GM23248 (cell line): ENCODE measurements around the gene INPP4A. TPM values are rescaled to one million over a fixed set of nuclear protein-coding genes. Genes with fewer than 3 reads are reported as not detected.

ENCODE experiments used
- DNase-seq: peaks from one replicate; pipeline ENCODE4 v3.0.0-alpha.2; 2015
- H2AFZ ChIP-seq: fragments of 200-600 bp; sonication (generic); 2 replicates; pipeline ENCODE4 v1.6.1; 2016; ENCODE audit warnings: antibody characterized with exemption
- H3F3A ChIP-seq: fragments of 200-600 bp; sonication (generic); 2 replicates; pipeline ENCODE4 v1.6.1; 2016; ENCODE audit warnings: mild to moderate bottlenecking, antibody characterized with exemption, mixed run types; ENCODE audit not compliant: insufficient read depth
- H3K27ac ChIP-seq: fragments of 200-600 bp; sonication (generic); 2 replicates; pipeline ENCODE4 v1.5.1; 2016; ENCODE audit warnings: mild to moderate bottlenecking
- H3K27me3 ChIP-seq: fragments of 200-600 bp; sonication (generic); replicated peaks from 2 replicates; pipeline ENCODE4 v1.6.1; 2016; ENCODE audit warnings: mild to moderate bottlenecking; ENCODE audit not compliant: insufficient read depth
- H3K36me3 ChIP-seq: fragments of 200-600 bp; sonication (generic); 2 replicates; pipeline ENCODE4 v1.6.1; 2016; ENCODE audit warnings: low read depth, mild to moderate bottlenecking
- H3K4me1 ChIP-seq: fragments of 200-600 bp; sonication (generic); 2 replicates; pipeline ENCODE4 v1.6.1; 2016; ENCODE audit warnings: mild to moderate bottlenecking; ENCODE audit not compliant: insufficient read depth
- H3K4me2 ChIP-seq: fragments of 200-600 bp; sonication (generic); one replicate; pipeline ENCODE4 v1.6.1; 2016; ENCODE audit warnings: mild to moderate bottlenecking; ENCODE audit not compliant: unreplicated experiment
- H3K4me3 ChIP-seq: fragments of 200-600 bp; sonication (generic); 2 replicates; pipeline ENCODE4 v1.5.1; 2016; ENCODE audit warnings: mild to moderate bottlenecking
- H3K79me2 ChIP-seq: fragments of 200-600 bp; sonication (generic); 2 replicates; pipeline ENCODE4 v1.6.1; 2016; ENCODE audit warnings: mild to moderate bottlenecking; ENCODE audit not compliant: insufficient read depth
- H3K9ac ChIP-seq: fragments of 200-600 bp; sonication (generic); 2 replicates; pipeline ENCODE4 v1.6.1; 2016; ENCODE audit warnings: mild to moderate bottlenecking
- H3K9me2 ChIP-seq: fragments of 200-600 bp; sonication (generic); 2 replicates; pipeline ENCODE4 v1.6.1; 2016; ENCODE audit warnings: mixed run types, mild to moderate bottlenecking, moderate library complexity; ENCODE audit not compliant: insufficient read depth
- H3K9me3 ChIP-seq: fragments of 200-600 bp; sonication (generic); one replicate; pipeline ENCODE4 v1.6.1; 2017; ENCODE audit warnings: low read depth
- H4K20me1 ChIP-seq: fragments of 200-600 bp; sonication (generic); 2 replicates; pipeline ENCODE4 v1.6.0; 2016; ENCODE audit not compliant: insufficient read depth
- EZH2 ChIP-seq: fragments of 200-600 bp; sonication (generic); IDR thresholded peaks from 2 replicates; pipeline ENCODE4 v1.6.1; 2018; ENCODE audit warnings: antibody characterized with exemption, mild to moderate bottlenecking; ENCODE audit not compliant: insufficient read depth, poor library complexity, severe bottlenecking
- EZH2phosphoT487 ChIP-seq: fragments of 200-600 bp; sonication (generic); IDR thresholded peaks from 2 replicates; pipeline ENCODE4 v1.6.1; 2018; ENCODE audit warnings: antibody characterized with exemption, moderate library complexity, mild to moderate bottlenecking, low read depth; ENCODE audit not compliant: insufficient read depth
- WGBS, 2 experiments: methylation state at CpG; one replicate each; pipeline ENCODE4 v1.1.6; 2015 to 2017; ENCODE audit warnings: low lambda C conversion rate in 2 of 2, low coverage in 1 of 2; ENCODE audit errors: missing lambda C conversion rate in 2 of 2; 5-methylcytosine and 5-hydroxymethylcytosine counted together
- in situ Hi-C: fragments of 300-500 bp; cut with MboI; formaldehyde crosslinking; loops from 2 replicates; pipeline ENCODE4 v1.15.0; 2020
- polyA plus RNA-seq: library from polyadenylated mRNA; unstranded; fragments of >200 nt; fragmentation: Nextera tagmentation; extraction: Ambion mirVana; gene quantifications from 2 replicates; pipeline ENCODE4 v1.2.1, GENCODE V29; 2016
- total RNA-seq: library from RNA; depleted of rRNA; stranded (reverse); fragments of >200 nt; shearing (Covaris generic); gene quantifications from 2 replicates; pipeline ENCODE4 v1.2.3, GENCODE V29; 2014

Gene INPP4A
- total and polyA plus RNA-seq, 2 experiments from 2014 or later = 9.5 to 16.0 TPM

DNA sequence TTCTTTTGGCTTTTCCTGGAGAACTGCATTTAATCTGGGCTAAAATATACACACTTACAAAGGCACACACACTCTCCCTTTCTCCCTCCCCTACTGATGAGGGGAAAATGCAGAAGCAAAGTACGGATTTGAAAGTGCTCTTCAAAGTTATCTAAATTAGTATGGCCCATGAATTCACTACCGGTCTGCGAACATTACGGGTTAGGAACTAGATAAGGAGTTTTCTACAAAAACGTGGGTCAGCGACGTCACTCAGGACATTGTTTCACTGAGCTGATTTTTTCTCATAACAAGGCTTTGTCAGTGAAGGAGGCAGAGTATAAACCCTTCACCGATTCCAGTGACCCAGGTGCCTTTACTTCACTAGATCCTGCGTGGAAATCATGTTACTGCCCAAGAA is 116.4 kb downstream of the INPP4A start:
- Histone ChIP-seq H3K27me3 (no peaks in the 10 kb centered on the region), H3K9me3 (no peaks in the 10 kb centered on the region), H3F3A (peaks cover 12% of the 10 kb centered on the region), H3K9me2 (no peaks in the 10 kb centered on the region), H4K20me1 (no peaks in the 10 kb centered on the region), H3K9ac (no peak overlapping the region), H3K27ac (no peak overlapping the region), H3K36me3 (no peaks in the 10 kb centered on the region; the same call in 1 of the 2 replicates), H2AFZ (no peak overlapping the region), H3K79me2 (no peaks in the 10 kb centered on the region), H3K4me3 (no peak overlapping the region), H3K4me2 (no peak overlapping the region), H3K4me1 (peaks cover 10% of the 10 kb centered on the region)
- TF ChIP-seq EZH2 (no peak), EZH2phosphoT487 (no peak)
- no peak for DNase-seq
- in situ Hi-C loops = no loop called here
- WGBS, 2 experiments = 91 to 92% methylated on average over 9 of the region's 9 CpGs

DNA sequence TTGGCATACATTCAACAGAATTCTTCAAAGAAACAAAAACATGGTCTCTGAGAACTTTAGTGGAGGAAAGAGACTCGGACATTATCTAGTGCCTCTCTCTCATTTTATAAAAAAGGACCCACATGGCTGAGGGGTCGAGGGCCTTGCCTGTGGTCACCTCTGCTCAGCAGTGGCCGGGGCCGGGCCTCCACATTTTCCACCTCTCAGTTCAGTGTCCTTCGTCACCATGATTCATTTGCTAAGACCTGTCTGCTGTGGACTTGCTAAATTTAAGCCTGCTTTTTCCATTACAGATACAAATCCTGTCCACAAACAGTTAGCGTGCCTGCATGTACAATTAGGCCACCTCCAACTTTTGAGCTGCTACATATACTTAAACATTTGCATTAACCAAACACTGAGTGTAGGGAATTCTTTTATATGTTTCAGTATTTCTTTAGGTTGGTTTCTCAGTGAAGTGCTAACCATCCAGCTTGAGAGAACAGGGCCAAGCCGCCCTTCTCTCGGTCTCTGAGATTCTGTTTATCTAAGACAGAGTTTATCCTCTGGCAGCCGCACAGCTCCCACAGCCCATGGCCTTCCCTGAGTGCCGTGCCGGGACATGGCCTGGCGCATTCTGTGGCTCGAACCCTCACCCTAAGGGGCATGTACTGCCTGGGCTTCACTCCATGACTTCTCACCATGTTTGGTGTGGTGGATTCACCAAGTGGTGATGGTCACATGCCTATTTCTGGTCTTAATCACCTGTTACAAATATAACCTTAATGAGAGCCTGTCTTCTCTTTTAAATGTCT is 117.4 kb downstream of the INPP4A start:
- no peak for DNase-seq
- no peaks in the 10 kb centered on the region; the same call in 1 of the 2 replicates for H3K36me3 ChIP-seq
- H3K27ac ChIP-seq = no peak overlapping the region
- no peak overlapping the region for H2AFZ ChIP-seq
- H3F3A ChIP-seq = peaks cover 12% of the 10 kb centered on the region
- TF ChIP-seq EZH2phosphoT487 (no peak), EZH2 (no peak)
- no peaks in the 10 kb centered on the region for H3K9me2 ChIP-seq
- no peaks in the 10 kb centered on the region for H3K9me3 ChIP-seq
- H3K79me2 ChIP-seq = no peaks in the 10 kb centered on the region
- no peaks in the 10 kb centered on the region for H3K27me3 ChIP-seq
- no peak overlapping the region for H3K9ac ChIP-seq
- in situ Hi-C loops = no loop called here
- H3K4me3 ChIP-seq = no peak overlapping the region
- H3K4me2 ChIP-seq = no peak overlapping the region
- WGBS, 2 experiments = 96% methylated on average over 13 of the region's 13 CpGs
- H4K20me1 ChIP-seq = no peaks in the 10 kb centered on the region
- peaks cover 10% of the 10 kb centered on the region for H3K4me1 ChIP-seq

DNA sequence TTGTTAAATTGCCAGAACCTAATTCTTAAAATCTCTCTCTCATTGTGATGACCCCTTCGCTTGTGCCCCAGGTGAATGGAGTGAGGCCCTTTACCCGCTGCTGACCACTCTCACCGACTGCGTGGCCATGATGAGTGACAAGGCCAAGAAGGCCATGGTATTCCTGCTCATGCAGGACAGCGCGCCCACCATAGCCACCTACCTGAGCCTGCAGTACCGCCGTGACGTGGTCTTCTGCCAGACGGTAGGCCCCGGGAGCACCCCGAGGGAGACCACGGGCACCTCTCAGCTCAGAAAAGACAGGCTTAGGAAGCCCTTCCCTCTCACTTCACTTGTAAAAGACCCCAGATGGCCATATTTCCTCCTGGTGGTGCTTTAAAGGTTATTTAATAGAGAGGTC is 118.7 kb downstream of the INPP4A start:
- no peak for TF ChIP-seq EZH2phosphoT487
- no peak for TF ChIP-seq EZH2
- Histone ChIP-seq H3K9me2 (no peaks in the 10 kb centered on the region), H2AFZ (no peak overlapping the region), H3K9ac (no peak overlapping the region), H3F3A (peaks cover 12% of the 10 kb centered on the region), H3K4me2 (no peak overlapping the region), H3K79me2 (no peaks in the 10 kb centered on the region), H4K20me1 (no peaks in the 10 kb centered on the region), H3K4me3 (no peak overlapping the region), H3K9me3 (no peaks in the 10 kb centered on the region), H3K36me3 (no peaks in the 10 kb centered on the region; the same call in 1 of the 2 replicates), H3K27ac (no peak overlapping the region), H3K4me1 (peaks cover 15% of the 10 kb centered on the region), H3K27me3 (no peaks in the 10 kb centered on the region)
- no peak for DNase-seq
- in situ Hi-C loops = no loop called here
- 90 to 97% methylated on average over 11 to 13 of the region's 13 CpGs for WGBS, 2 experiments

DNA sequence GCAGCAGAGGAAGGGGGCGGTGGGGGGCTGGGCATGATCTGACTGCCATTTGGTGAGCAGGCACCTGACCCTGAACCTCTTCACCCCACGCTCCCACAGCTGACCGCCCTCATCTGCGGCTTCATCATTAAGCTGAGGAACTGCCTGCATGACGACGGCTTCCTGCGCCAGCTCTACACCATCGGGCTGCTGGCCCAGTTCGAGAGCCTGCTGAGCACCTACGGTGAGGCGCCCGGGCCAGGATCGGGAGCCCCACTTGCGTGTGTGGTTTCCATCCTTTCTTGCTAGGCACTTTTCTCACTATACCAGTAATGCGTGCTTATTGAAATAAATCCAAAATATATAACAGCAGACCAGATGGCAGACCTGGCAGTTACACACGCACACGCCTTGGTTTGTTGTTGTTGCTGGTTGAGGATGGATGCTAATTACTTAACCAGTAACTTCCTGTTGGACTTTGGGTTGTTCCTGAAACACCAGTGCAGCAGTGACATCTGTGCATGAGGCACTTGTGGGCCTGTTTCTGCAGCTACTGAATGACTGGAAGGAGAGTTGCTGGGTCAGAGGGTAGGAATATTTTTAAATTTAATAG is 120.0 kb downstream of the INPP4A start:
- in situ Hi-C loops = no loop called here
- WGBS, 2 experiments = 93 to 96% methylated on average over 16 to 17 of the region's 17 CpGs

More for the DNA sequence above, 120.0 kb downstream of the INPP4A start:
- Histone ChIP-seq H3K27ac (no peak overlapping the region), H3K4me3 (no peak overlapping the region), H4K20me1 (no peaks in the 10 kb centered on the region), H3K36me3 (no peaks in the 10 kb centered on the region; the same call in 1 of the 2 replicates), H3K4me2 (no peak overlapping the region), H3K9ac (no peak overlapping the region), H3K9me3 (no peaks in the 10 kb centered on the region), H3K27me3 (no peaks in the 10 kb centered on the region), H3F3A (peaks cover 5% of the 10 kb centered on the region), H2AFZ (no peak overlapping the region), H3K4me1 (peaks cover 15% of the 10 kb centered on the region), H3K9me2 (no peaks in the 10 kb centered on the region), H3K79me2 (no peaks in the 10 kb centered on the region)
- DNase-seq = no peak
- TF ChIP-seq EZH2phosphoT487 (no peak), EZH2 (no peak)
